NCI-H146 treated with DMSO at 0.1 percent for 48 hours (cell line): ENCODE results near the gene SOHLH1.

Experiments used
- DNase-seq: peaks from one replicate; lab custom pipeline; 2025; ENCODE audit not compliant: unreplicated experiment; lab: John Stamatoyannopoulos, UW

The SOHLH1 gene

GRCh38 chr9:135731454-135731853 is 32.2 kb upstream of the SOHLH1 start:
- DNase-seq = no peak

GRCh38 chr9:135729480-135729879 is 30.2 kb upstream of the SOHLH1 start:
- DNase-seq = no peak

- no peak for DNase-seq
These were observed 29.3 kb upstream of the SOHLH1 start for GRCh38 chr9:135728436-135729110.

- DNase-seq = no peak
These were observed 28.1 kb upstream of the SOHLH1 start for GRCh38 chr9:135727257-135727875.

- DNase-seq = no peak
These were observed 27.0 kb upstream of the SOHLH1 start for GRCh38 chr9:135726138-135726853.

GRCh38 chr9:135724186-135724787 is 25.0 kb upstream of the SOHLH1 start:
- no peak for DNase-seq

GRCh38 chr9:135722365-135722764 is 23.1 kb upstream of the SOHLH1 start:
- DNase-seq = no peak

- no peak for DNase-seq
These were observed 20.2 kb upstream of the SOHLH1 start for GRCh38 chr9:135719472-135719871.

- no peak for DNase-seq
These were observed 19.3 kb upstream of the SOHLH1 start for GRCh38 chr9:135718616-135719015.

- no peak for DNase-seq
These were observed 18.1 kb upstream of the SOHLH1 start for GRCh38 chr9:135717410-135717809.

GRCh38 chr9:135716045-135716444 is 16.8 kb upstream of the SOHLH1 start:
- DNase-seq = no peak

- DNase-seq = no peak
These were observed 15.8 kb upstream of the SOHLH1 start for GRCh38 chr9:135715056-135715595.

GRCh38 chr9:135714242-135715055 is 15.2 kb upstream of the SOHLH1 start:
- no peak for DNase-seq

- DNase-seq = no peak
These were observed 13.5 kb upstream of the SOHLH1 start for GRCh38 chr9:135712613-135713295.

- DNase-seq = no peak
These were observed 12.6 kb upstream of the SOHLH1 start for GRCh38 chr9:135711881-135712280.

GRCh38 chr9:135711391-135711790 is 12.1 kb upstream of the SOHLH1 start:
- no peak for DNase-seq

- no peak for DNase-seq
These were observed 8.9 kb upstream of the SOHLH1 start for GRCh38 chr9:135708164-135708563.

GRCh38 chr9:135707252-135708138 is 8.2 kb upstream of the SOHLH1 start:
- no peak for DNase-seq

GRCh38 chr9:135706288-135706687 is 7.0 kb upstream of the SOHLH1 start:
- DNase-seq = no peak
